Ovary (tissue), 3 donors: ENCODE measurements around the gene PPFIA4.

Source experiments
- POLR2A ChIP-seq: fragments of 450-650 bp; IDR thresholded peaks from one replicate; pipeline ENCODE4 v1.6.1; 2017; ENCODE audit warnings: antibody characterized with exemption, mild to moderate bottlenecking, moderate library complexity
- TF ChIP-seq, protein P1 (sequence below), 3 donors: fragments of 450-650 bp in 2 of 3; fragments of 200-600 bp in 1 of 3; IDR thresholded peaks; one replicate each; pipeline versions ENCODE4 v1.5.1 to v1.8.0; 2016 to 2022; ENCODE audit warnings: antibody characterized with exemption in 3 of 3, mild to moderate bottlenecking in 1 of 3
- donor health status: DM: no; HTN: no; CAD: no.

GRCh38 chr1:203065191-203065590 lies 38.9 kb downstream of the PPFIA4 start:
- TF ChIP-seq, protein P1, sequence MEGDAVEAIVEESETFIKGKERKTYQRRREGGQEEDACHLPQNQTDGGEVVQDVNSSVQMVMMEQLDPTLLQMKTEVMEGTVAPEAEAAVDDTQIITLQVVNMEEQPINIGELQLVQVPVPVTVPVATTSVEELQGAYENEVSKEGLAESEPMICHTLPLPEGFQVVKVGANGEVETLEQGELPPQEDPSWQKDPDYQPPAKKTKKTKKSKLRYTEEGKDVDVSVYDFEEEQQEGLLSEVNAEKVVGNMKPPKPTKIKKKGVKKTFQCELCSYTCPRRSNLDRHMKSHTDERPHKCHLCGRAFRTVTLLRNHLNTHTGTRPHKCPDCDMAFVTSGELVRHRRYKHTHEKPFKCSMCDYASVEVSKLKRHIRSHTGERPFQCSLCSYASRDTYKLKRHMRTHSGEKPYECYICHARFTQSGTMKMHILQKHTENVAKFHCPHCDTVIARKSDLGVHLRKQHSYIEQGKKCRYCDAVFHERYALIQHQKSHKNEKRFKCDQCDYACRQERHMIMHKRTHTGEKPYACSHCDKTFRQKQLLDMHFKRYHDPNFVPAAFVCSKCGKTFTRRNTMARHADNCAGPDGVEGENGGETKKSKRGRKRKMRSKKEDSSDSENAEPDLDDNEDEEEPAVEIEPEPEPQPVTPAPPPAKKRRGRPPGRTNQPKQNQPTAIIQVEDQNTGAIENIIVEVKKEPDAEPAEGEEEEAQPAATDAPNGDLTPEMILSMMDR (IDR thresholded peaks at IDR 0.05): no peak
- no peak for TF ChIP-seq POLR2A
